Measurements from ENCODE around the gene BBS10. TPM values are rescaled to one million over a fixed set of nuclear protein-coding genes. Genes with fewer than 3 reads are reported as not detected.

Gene BBS10
- total RNA-seq, 1 donor from 2014 or later: 10.9 TPM

- no peak overlapping the region for H3K4me3 Mint-ChIP-seq (ENCODE audit: unreplicated experiment)
- H3K27me3 Mint-ChIP-seq (ENCODE audit: unreplicated experiment): no peaks in the 10 kb centered on the region
- no peaks in the 10 kb centered on the region for H3K9me3 Mint-ChIP-seq (ENCODE audit: unreplicated experiment)
- no peaks in the 10 kb centered on the region for H3K36me3 Mint-ChIP-seq (ENCODE audit: unreplicated experiment)
- DNase-seq: no peak
- H3K27ac Mint-ChIP-seq (ENCODE audit: unreplicated experiment): no peak overlapping the region
- TF ChIP-seq, protein P1, sequence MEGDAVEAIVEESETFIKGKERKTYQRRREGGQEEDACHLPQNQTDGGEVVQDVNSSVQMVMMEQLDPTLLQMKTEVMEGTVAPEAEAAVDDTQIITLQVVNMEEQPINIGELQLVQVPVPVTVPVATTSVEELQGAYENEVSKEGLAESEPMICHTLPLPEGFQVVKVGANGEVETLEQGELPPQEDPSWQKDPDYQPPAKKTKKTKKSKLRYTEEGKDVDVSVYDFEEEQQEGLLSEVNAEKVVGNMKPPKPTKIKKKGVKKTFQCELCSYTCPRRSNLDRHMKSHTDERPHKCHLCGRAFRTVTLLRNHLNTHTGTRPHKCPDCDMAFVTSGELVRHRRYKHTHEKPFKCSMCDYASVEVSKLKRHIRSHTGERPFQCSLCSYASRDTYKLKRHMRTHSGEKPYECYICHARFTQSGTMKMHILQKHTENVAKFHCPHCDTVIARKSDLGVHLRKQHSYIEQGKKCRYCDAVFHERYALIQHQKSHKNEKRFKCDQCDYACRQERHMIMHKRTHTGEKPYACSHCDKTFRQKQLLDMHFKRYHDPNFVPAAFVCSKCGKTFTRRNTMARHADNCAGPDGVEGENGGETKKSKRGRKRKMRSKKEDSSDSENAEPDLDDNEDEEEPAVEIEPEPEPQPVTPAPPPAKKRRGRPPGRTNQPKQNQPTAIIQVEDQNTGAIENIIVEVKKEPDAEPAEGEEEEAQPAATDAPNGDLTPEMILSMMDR (IDR thresholded peaks at IDR 0.05; ENCODE audit: partially characterized antibody, unreplicated experiment): no peak
- no peaks in the 10 kb centered on the region for H3K4me1 Mint-ChIP-seq (ENCODE audit: low read depth, unreplicated experiment)
These were observed 44.9 kb downstream of the BBS10 start for GRCh38 chr12:76303365-76303764.

DNA sequence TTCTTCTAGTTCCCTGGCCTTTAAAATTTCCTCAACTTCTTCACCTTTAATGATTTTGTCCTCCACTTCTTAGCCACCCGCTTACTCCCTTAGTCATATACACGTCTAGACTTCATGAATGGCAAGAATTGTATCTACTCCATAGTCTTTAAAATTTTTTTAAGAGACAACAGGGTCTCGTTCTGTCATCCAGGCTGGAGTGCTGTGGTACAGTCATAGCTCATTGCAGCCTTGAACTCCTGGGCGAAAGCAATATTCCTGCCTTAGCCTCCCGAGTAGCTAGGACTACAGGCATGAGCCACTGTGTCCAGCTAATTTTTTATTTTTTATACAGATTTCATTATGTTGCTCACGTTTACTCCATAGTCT lies 47.9 kb downstream of the BBS10 start:
- Mint-ChIP-seq H3K27ac (ENCODE audit: unreplicated experiment) (no peak overlapping the region), H3K9me3 (ENCODE audit: unreplicated experiment) (no peaks in the 10 kb centered on the region), H3K4me3 (ENCODE audit: unreplicated experiment) (no peak overlapping the region), H3K27me3 (ENCODE audit: unreplicated experiment) (no peaks in the 10 kb centered on the region), H3K4me1 (ENCODE audit: low read depth, unreplicated experiment) (no peaks in the 10 kb centered on the region), H3K36me3 (ENCODE audit: unreplicated experiment) (no peaks in the 10 kb centered on the region)
- TF ChIP-seq, protein P1 (IDR thresholded peaks at IDR 0.05; ENCODE audit: partially characterized antibody, unreplicated experiment): no peak
- no peak for DNase-seq

DNA sequence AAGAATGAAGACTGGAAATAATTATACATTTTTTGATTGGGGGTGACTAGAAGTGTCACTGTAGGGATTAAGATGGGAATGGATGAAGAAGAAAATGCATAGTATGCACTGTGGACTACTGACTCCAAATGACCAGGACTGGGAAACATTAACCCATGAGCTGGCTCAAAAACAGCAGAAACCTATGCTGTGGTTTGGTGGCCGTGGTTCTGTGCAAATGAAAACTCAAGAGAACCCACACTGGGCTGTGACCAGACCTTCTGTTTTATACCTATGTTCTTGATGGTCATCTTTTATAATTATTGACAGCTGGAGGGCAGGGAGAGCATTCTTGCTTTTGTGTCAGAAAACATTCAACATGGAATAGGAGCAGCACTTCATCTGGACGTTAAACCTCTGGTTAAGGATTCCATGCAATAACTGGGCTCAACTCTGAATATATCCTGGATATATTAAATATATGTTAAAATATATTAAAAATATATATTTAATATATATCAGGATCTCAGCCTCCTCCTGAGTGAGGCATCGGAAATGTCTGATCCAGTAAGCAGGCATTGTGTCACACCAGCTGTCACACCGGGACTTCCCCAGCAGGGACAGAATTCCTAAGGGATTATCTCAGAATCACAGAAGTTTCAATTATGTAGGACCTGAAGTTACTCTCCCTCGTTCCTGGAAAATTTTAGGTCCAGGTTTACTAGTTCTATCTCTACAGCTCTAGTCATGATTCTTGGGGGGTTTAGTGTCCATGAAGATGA lies 48.5 kb downstream of the BBS10 start:
- Mint-ChIP-seq H3K27me3 (ENCODE audit: unreplicated experiment) (no peaks in the 10 kb centered on the region), H3K9me3 (ENCODE audit: unreplicated experiment) (no peaks in the 10 kb centered on the region), H3K4me3 (ENCODE audit: unreplicated experiment) (no peak overlapping the region), H3K36me3 (ENCODE audit: unreplicated experiment) (no peaks in the 10 kb centered on the region), H3K4me1 (ENCODE audit: low read depth, unreplicated experiment) (no peaks in the 10 kb centered on the region), H3K27ac (ENCODE audit: unreplicated experiment) (no peak overlapping the region)
- DNase-seq: no peak
- TF ChIP-seq, protein P1 (IDR thresholded peaks at IDR 0.05; ENCODE audit: partially characterized antibody, unreplicated experiment): no peak

Other genes with a start within 250 kb of the BBS10 start
- gene OSBPL8, start 211.4 kb upstream of the BBS10 start, total RNA-seq (ENCODE audit: unreplicated experiment): 162 TPM